Hepatic stellate cell (primary cell): Measurements from ENCODE around the gene SRP68.
A peak's percentile ranks its signal among the peaks of the same experiment; 100 is the strongest.
"Not testable (repeated sequence)": the region's sequence is repeated elsewhere in the genome, so short reads cannot be mapped to it uniquely, and the experiment has no call there.

Source experiments
- DNase-seq: peaks from one replicate; pipeline ENCODE4 v3.0.0; 2011; ENCODE audit warnings: low spot score

Gene SRP68

DNA sequence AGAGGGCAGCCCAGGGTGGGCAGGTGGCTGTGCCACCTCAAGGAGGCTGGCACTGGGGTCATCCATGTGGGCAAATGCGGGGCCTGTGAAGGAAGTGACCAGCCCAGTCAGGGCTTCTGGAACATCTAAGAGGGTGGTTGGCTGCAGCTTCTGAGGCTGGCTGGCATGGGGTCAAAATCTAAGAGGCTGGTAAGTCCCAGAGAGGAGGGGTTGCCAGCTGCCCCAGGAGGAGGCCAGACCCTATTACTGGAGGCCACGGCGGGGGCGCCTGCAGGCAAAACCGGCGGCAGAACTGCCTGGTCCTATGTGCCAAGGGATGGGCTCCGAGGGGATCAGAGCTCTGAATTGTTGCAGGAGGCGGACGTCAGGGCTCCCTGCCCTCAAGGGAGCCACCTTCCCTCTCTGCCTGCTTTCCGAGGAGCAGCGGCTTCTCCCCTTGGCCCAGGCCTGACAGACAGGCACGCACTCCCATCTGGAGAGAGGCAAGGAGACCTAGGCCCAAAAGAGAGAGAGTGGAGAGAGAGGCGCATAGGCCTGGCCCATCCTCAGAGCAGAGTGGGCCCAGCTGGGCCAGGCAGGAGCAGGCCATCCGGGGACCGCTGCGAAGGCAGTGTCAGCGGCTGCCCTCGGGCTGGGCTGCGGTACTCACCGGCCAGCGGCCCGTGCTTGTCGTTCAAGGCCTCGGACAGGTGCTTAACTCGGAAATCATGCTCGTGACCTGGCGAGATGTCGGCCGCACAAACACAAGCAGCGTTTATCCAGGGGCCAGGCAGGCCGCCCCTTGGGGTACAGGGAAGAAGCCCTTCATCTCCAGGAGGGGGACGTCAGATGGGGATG lies 17.6 kb upstream of the SRP68 start:
- no peak for DNase-seq

DNA sequence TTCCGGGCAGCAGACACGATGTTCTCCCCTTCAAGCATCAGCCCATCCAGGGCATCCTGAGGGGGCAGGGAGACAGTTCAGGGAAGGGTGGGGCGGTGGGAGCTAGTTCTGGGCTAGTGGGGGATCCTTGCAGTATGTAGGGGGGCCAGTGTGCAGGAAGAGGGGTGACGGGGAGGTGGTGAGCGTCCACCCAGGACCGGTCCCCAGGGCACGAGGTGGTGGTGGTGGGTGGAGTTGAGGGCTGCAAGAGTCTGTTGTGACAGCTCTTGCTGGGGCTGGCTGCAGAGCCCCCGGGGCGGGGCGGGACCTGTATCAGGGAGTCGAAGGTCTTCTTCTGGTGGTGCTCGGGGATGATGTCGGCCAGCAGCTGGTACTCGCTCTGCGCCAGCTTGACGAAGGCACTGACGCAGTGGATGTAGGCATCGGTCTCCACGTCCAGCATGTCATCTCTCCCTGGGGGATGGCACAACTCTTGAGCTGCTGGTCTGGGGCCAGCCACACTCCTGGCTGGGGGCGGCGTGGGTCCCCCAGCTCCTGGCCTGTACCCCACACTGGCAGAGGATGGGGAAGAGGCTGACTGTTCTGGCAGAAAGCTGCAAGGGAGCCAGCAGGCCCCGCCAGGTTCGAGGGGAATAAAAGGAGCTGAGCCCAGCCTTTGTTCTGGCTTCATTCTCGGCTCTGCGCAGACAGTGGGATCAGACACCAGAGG lies 16.7 kb upstream of the SRP68 start:
- no peak for DNase-seq

DNA sequence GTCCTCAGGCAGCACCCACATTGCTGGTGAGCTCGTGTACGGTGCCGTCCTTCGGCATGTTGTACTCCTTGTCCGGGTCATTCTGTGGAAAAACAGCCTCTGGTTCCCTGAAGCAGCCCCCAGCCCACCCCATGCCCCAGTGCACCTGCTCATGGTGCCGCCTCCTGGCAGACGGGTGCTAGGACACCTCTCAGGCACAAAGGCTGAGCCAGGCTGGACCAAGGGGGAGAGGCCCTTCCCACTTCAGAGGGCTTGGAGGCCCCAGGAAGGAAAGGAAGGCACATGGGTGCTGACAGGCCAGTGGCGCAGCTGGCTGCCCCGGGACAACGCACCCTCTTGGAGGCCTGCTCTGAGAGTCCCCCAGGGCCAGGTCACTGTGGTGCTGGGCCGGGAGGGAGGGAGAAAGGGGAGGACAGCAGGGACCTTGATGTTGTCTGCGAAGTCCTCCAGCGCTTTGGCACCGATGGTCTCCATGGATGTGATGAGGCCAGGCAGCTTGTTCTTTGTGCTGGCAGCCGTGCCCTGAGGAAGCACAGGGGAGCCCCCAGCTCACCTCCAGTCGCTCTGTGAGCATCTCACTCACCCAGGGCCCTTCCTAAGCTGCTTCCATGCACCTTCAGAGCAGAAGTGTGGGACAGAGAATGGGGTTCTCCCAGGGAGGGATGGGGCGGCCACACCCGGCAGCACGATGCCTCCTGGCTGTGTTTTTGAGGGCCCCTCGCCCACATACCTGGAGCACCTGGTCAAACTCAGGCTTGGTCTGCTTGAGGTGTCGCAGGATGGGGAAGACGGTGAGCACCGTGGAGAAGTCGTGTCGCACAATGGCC lies 15.9 kb upstream of the SRP68 start:
- DNase-seq: no peak

DNA sequence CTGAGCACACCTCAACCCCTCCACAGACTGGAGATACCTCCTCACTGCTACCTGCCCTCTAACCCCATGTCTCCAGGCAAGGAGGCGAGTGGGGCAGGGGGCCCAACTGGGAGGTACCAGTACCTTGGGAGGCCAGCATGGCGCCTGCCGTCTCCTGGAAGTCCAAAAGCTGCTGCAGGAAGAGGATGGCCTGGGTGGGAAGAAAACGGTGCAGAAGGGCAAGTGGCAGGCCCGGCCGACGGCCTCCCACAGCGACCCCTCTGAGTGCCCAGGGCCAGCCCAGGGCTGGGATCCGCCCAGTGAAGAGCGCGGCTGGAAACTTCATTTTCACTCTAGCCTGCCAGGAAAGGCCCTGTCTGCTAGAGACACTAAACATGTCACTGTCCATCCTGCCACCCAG lies 15.2 kb upstream of the SRP68 start:
- no peak for DNase-seq

DNA sequence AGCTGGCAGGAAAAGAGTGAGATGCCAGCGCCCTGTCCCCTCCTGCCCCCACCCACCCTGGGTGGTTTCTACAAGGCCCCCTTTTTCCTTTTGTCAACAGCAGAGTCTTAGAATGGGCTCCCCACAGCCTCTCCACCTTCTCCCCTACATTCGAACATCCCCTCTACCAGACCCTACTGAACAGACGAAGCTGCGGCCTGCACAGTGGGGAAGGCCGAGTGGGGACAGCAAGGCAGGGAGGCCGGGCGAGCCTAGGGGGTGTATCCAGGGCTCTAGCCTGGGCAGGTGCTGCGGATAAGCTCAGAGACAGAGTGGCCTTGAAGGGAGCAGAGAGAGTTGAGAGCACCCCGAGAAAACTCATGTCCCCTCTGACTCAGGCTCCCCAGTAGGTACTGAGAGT lies 14.1 kb upstream of the SRP68 start:
- no peak for DNase-seq

DNA sequence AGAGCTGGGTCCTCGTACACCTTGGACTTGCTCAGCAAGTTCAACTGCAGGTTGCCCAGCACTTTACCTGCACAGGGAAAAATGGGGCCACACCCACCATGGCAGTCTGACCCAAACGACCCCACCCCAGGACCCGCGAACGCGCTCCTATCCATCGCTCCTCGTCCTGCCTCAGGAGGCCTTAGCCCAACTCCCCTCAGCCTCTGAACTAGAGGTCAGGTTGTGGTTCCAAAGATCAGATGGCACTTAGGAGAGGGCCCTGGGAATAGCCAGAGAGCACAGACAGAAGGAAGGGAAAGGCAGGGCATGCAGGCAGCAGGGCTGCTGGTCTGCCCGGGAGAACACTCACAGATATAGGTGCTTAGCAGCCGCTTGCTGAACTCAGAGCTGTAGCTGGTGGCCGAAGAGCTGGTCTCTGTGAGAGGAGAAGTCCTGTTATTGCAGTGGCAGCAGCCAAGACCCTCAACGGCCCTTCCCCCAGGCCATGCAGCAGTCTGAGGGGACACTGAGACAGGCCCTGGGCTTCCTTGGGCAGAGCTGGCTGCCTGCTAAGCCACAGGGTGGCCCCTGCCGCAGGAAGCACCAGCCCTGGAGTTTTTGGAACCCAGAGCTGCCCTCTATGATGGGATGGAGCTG lies 13.5 kb upstream of the SRP68 start:
- DNase-seq: no peak

DNA sequence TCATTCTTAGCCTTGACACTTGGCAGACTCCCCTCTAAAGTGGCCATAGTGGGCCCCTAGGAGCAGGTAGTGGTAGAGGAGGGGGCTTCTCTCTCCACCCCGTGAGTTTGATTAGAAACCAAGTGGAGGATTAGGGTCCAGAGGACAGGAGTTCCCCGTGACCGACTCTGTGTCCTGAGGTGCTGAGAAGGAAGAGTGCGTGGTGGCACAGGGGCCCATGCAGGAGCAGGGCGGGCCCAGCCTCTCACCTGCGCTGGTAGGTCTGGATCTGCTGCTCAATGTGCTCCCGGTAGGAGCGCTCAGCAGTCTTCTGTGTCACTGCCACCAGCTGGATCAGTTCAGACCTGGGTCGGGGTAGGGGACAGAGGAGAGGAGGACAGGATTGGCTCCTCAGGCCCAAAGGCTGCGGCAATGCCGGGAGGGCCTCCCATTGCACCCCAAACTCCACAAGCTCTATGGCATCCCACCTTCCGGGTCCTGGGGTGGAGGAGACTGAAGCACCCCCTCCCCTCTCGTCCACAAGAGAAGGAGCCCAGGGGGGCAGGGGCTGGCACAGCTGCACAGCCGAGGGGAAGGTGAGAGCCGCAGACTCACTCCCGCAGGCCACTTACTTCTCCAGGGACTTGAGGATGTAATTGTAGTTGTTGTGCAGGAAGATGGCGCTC lies 12.9 kb upstream of the SRP68 start:
- DNase-seq: no peak

DNA sequence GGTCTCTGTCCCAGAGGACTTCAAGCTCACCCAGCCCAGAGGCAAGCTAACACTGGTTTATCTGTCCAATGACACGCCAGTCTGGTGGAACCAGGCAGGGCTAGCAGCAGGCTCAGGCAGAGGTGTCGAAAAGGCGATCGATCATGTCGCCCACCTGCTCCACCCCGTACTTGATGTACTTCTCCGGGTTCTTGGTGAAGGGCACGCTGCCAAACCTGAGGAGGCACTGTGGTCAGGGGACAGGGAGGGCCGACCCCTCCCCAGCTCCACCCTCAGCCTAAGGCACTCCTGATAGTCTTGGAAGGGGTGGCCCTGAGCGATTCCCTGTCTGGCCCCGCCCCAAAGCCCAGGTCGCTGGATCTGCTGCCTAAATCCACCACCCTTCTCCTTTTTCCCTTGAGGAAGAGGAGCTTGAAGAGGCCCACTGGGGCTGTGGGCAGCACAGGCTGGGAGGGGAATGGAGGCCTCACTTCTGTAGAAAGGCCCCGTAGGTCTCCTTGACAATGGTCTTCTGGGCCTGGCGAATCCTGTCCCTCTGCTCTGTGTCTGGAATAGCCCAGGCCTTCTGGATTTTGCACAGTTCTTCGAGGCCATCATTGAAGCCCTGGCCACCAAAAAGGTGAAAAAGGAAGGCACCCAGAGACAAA lies 11.3 kb upstream of the SRP68 start:
- DNase-seq: no peak

DNA sequence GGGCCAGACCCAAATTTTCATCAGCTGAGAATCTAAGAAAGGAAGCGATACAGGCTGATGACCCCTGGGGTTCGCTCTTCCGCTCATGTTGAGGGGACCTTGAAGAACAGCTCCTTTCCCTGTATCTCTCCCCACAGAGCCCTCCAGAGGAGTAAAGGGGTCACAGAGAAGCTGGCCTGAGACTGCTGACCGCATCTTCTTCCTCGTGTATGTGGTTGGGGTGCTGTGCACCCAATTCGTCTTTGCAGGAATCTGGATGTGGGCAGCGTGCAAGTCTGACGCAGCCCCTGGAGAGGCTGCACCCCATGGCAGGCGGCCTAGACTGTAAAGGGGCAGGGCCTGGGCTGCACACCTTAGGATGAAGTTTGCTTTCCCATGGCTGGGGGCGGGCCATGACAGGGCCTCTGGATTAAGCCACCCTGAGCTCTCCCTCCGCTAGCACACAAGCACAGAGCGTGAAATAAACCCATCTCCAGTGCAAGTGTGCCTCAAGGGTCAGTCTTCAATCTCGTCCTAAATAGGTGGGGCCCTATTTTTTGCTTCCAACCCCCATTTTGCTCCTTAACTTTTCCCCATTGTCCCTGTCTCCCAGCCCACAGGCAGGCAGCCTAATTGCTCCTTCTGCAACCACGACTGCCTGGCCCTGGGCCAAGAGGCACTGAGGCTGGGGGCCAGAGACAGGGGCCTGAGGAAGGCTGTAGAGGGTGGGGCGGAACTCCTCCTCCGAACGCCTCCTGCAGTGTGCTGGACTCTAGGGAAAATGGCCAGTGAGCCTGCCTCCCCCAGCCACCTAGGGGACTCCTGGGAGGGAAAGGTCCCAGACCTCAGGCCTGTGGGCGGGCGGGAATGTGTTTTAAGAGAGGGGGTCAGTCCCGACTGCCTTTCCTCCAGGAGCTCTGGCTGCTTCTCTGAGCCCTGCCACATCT lies 10.3 kb upstream of the SRP68 start:
- no peak for DNase-seq

DNA sequence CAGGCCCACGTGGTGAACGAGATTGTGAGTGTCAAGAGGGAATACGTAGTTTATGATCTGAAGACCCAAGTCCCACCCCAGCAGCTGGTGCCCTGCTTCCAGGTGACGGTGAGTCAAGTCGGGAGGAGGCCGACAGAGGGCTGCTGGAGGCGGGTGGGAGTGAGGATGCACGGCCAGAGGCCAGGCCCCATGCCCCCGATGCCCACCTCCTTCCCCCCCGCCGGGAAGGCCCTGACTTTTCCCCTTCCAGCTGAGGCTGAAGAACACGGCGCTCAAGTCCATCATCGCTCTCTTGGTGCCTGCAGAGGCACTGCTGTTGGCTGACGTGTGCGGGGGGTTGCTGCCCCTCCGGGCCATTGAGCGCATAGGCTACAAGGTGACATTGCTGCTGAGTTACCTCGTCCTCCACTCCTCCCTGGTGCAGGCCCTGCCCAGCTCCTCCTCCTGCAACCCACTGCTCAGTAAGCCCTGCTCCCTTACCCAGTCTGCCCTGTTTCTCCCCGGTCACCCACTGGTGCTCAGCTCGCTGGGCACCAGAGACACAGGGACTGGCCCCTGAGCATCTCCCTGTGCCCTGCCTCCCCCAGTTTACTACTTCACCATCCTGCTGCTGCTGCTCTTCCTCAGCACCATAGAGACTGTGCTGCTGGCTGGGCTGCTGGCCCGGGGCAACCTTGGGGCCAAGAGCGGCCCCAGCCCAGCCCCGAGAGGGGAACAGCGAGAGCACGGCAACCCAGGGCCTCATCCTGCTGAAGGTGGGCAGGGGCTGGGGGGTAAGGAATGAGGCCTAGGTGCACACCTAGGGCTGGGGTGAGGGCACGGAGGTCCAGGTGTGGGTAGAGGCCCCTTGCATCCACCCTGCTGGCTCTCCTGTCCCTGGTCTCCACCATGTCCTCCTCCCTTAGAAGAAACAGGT lies 9.2 kb upstream of the SRP68 start:
- no peak for DNase-seq

DNA sequence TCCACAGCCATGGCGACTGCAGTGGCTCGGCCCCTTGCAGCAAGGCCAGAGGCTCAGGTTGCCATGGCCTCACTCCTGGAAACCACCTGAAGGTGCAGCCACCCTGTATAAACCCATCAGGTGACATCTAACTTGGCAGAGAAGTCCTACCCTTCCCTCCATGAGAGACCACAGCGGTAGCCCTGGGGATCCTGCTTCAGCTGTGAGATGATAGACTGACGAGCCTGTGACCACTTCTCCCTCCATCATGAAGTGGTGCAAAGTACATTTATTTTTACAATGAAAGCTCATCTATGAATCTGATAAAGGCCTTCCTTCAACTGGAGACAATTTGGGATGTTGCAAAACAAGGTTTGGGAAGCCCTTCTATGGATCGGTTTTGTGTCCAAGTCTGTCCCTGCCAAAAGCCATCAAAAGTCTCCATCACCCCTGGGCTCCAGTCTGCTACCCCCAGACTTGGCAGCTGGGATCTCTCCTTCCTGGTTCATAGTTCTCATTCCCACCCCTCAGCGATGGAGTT lies 8.5 kb upstream of the SRP68 start:
- DNase-seq: no peak

DNA sequence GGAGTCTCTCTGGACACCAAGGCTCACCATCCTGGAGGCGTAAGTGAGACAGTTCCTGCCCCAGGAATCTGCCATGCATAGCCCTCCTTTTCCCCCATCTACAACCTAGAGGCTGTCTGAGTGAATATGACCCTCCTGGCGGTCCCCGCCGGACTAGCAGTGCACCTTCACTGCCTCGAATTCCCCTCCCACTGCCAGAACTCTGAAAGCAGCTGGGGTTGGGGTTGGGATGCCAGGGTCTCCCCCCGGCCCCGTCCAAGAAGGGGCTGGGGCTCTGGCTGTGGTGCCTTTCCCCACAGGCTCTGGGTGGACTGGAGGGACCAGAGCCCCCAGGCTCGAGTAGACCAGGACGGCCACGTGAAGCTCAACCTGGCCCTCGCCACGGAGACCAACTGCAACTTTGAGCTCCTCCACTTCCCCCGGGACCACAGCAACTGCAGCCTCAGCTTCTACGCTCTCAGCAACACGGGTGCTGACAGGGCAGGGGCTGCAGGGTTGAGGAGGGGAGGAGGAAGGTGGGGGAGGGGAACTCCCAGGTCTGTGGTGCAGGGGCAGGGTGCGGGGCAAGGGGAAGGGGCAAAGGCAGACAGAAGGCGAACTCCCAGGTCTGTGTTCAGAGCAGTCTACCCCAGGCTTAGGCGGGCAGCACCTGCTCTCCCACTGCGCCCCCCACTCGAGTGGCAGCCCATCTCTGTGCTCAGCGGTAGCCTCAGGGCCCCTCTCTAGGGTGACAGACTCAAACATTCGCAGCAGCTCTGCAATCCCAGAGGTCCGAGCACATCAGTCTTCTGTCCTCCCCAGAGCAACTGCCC lies 7.8 kb upstream of the SRP68 start:
- DNase-seq: no peak

DNA sequence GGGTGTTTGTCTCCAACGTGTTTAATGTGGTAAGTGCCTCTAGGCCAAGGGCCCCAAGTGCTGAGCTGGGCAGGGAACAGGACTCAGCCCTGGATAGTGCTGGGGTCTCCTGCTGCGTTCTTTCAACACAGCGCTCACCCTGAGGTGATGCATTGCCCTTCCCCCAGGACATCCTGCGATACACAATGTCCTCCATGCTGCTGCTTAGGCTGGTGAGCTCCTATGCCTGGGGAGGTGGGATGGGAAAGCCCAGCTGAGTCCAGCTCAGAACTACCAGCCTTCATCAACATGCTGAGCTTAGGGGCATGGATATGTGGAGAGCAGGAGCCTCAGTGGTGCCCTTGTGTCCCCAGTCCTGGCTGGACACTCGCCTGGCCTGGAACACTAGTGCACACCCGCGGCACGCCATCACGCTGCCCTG lies 7.2 kb upstream of the SRP68 start:
- no peak for DNase-seq

DNA sequence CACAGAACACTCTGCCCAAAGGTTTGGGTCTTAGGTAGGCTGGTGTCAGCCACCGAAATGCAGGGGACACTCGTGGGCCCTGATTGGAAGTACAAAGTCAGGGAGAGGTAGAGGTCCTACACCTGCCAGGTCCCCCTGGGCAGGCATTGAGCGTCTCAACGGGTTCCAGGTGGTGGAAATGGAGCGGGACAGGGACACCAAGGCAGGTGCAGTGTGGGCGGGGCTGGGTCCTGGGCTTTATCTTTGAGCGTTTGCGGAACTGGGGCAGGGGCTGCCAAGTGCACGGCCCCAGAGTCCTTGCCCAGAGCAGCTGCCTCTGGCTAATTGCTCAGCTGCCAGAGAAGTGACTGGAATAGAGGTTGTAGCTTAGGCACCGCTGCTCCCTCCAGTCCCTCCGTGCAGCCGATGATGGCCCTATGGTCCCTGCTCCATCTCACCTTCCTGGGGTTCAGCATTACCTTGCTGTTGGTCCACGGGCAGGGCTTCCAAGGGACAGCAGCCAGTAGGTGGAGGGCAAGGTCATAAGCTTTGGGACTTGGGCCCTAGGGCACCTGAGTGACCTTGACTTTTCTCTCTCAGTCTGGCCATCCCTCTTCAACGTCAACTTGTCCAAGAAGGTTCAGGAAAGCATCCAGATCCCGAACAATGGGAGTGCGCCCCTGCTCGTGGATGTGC lies 6.7 kb upstream of the SRP68 start, which contains the start of gene ZACN:
Gene ZACN (plus strand): TSS at position 323 of the 675 bp plus-strand sequence. CDS start 83 bp downstream, at position 406.
- no peak for DNase-seq

DNA sequence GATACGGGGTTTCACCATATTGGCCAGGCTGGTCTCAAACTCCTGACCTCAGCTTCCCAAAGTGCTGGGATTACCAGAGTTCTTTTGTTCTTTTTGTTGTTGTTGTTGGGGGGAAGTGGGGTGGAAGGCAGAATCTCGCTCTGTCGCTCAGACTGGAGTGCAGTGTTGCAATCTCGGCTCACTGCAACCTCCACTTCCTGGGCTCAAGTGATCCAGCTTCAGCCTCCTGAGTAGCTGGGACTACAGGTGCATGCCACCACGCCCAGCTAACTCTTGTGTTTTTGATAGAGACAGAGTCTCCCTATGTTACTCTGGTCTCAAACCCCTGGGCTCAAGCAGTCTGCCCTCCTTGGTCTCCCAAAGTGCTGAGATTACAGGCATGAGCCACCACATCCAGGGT lies 6.1 kb upstream of the SRP68 start:
- DNase-seq: not testable (repeated sequence)

DNA sequence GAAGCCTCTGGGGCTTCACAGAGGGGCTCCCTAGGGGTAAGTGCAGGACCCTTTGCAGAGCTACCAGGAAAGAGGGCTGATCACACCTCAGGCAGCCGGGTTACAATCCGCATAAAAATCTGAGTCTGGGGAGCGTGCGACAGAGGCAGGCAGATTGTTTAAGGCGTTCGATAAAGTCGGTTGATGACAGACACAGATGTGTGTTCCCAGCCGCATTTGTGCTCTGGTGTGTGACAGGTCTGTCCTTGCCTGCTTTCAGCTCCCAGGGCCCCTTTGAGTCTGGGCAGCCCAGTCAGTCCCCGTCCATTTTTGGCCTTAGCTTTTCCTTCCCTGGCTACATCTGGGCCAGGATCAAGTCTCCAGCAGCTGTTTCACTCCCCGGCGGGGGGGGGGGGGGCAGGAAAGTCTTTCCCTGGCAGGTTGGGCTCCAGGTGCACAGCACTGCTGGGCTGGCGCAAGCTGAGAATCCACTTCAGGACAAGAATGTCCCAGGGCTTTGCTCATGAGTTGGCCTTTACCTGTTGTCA lies 5.3 kb upstream of the SRP68 start:
- peak; percentile 45 for DNase-seq
